ENCODE data around the gene FAM32A. TPM values are rescaled to one million over a fixed set of nuclear protein-coding genes. Genes with fewer than 3 reads are reported as not detected.

Gene FAM32A
- total and polyA plus RNA-seq, 2 of the 8 experiments (the other 6 are each of a cell fraction or from before 2014, with no cell fraction given) = 75.6 to 105 TPM

DNA sequence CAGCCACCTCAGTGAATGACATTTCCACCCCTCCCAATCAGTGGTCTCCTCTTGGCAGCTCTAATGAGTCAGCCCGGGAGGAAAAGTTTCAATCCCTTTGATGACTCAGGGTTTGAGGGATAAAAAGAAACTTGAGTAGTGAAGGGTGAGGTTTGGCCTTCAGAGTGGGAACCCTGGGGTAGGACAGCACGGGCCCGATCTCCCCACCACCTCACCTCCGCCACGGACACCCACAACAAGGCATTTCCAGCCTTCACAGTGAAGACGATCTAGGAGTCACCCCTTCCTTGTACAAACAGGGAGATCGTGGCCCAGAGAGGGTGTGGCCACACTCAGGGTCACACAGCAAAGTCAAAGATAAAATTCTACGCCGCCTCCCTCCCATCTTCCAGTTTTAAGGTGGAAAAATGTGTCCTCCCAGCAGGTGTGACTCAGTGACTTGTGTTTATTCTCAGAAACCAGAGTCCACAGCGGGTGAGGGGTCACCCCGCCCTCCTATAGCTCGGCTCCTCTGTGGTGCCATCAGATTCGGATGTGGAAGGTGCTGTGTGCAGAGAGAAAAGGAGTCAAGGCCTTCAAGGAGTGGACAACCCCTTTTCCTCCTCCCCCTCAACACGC, 24.2 kb upstream of the FAM32A start:
- Histone ChIP-seq H2BK15ac (ENCODE audit: low read length) (no peak overlapping the region), H3K4me3 (ENCODE audit: extremely low read depth in 1 of 4, insufficient read depth in 2 of 4, low read depth in 3 of 4, low read length in 4 of 4) (no peak overlapping the region), H3K27me3 (replicated peaks in 1 of 4; ENCODE audit: control insufficient read depth in 3 of 4, extremely low read depth in 1 of 4, insufficient read depth in 3 of 4, low read length in 3 of 4) (no peaks in the 10 kb centered on the region)

More for the DNA sequence above, 24.2 kb upstream of the FAM32A start:
- Histone ChIP-seq H4K20me1 (replicated peaks in 1 of 2; ENCODE audit: control insufficient read depth in 1 of 2, insufficient read depth in 2 of 2, low read length in 2 of 2) (no peaks in the 10 kb centered on the region), H4K91ac (replicated peaks; ENCODE audit: insufficient read length, low read length) (no peak overlapping the region), H3K18ac (ENCODE audit: extremely low read depth, low read length) (no peak overlapping the region), H3K4me2 (ENCODE audit: insufficient read depth in 1 of 2, low read depth in 2 of 2, low read length in 2 of 2) (no peak overlapping the region), H2BK12ac (ENCODE audit: low read depth, low read length) (no peak overlapping the region), H2BK5ac (ENCODE audit: low read depth, low read length) (no peak overlapping the region), H2BK20ac (ENCODE audit: low read length) (no peak overlapping the region), H4K8ac (ENCODE audit: extremely low read depth, insufficient read depth, low read length) (peak overlapping the region; percentile 8; the same call in 1 of the 2 replicates), H4K5ac (ENCODE audit: insufficient read length, low read depth, low read length) (no peak overlapping the region), H3K9me3 (ENCODE audit: insufficient read depth in 2 of 2, low read depth in 1 of 2, low read length in 1 of 2) (no peaks in the 10 kb centered on the region), H3K4me1 (replicated peaks in 1 of 4; ENCODE audit: control insufficient read depth in 3 of 4, insufficient read depth in 4 of 4, low read length in 3 of 4) (no peaks in the 10 kb centered on the region), H3K23me2 (ENCODE audit: low read depth, low read length) (no peaks in the 10 kb centered on the region), H3K79me2 (ENCODE audit: control insufficient read depth in 1 of 2, insufficient read depth in 2 of 2, low read length in 2 of 2) (no peaks in the 10 kb centered on the region), H3K4ac (replicated peaks; ENCODE audit: insufficient read length, low read depth, low read length) (no peak overlapping the region), H2BK120ac (replicated peaks; ENCODE audit: low read depth, low read length) (no peak overlapping the region), H3K79me1 (ENCODE audit: low read depth, low read length) (no peaks in the 10 kb centered on the region), H3K23ac (ENCODE audit: insufficient read length) (no peak overlapping the region), H3K14ac (ENCODE audit: insufficient read length) (no peak overlapping the region), H2AFZ (ENCODE audit: low read length) (no peak overlapping the region), H3K56ac (replicated peaks; ENCODE audit: insufficient read length, low read depth, low read length) (no peak overlapping the region), H2AK5ac (ENCODE audit: low read depth, low read length) (no peak overlapping the region), H3K27ac (ENCODE audit: low read depth, low read length) (no peak overlapping the region), H3K9ac (replicated peaks in 1 of 4; ENCODE audit: extremely low read depth in 1 of 4, low read depth in 3 of 4, low read length in 3 of 4) (no peak overlapping the region), H3K36me3 (ENCODE audit: control insufficient read depth in 2 of 4, insufficient read depth in 4 of 4, low read length in 3 of 4) (no peaks in the 10 kb centered on the region)
- TF ChIP-seq CEBPB (IDR thresholded peaks at IDR 0.05; ENCODE audit: low read depth, low read length) = no peak
- TF ChIP-seq KDM1A (IDR thresholded peaks at IDR 0.05; ENCODE audit: borderline replicate concordance, low read length) = peak; percentile 14; the same call in 1 of the 2 replicates
- no peak for TF ChIP-seq EP300 (IDR thresholded peaks at IDR 0.05; ENCODE audit: borderline replicate concordance in 1 of 2, low read depth in 2 of 2, low read length in 2 of 2)
- no peak for TF ChIP-seq FOSL1 (IDR thresholded peaks at IDR 0.05; ENCODE audit: insufficient read depth, low read depth, low read length)
- no peak for FAIRE-seq
- CTCF ChIA-PET (ENCODE audit: partially characterized antibody) = interaction anchor here (1.7 kb wide), 1 partner anchor 120 kb away, joined by 7 read pairs; no protein-coding TSS in a partner anchor
- no peak for DNase-seq (ENCODE audit: low read depth in 1 of 2, low spot score in 2 of 2)
- POLR2A ChIA-PET (ENCODE audit: partially characterized antibody) = interaction anchor here (1.2 to 1.4 kb wide), 2 partner anchors 16 to 25 kb away, joined by 3 to 5 read pairs; no protein-coding TSS in a partner anchor
- WGBS, 2 experiments (ENCODE audit: extremely low coverage in 1 of 2, insufficient coverage in 1 of 2, insufficient read length in 1 of 2, insufficient replicate concordance in 2 of 2, low coverage in 1 of 2, low lambda C conversion rate in 2 of 2, missing lambda C conversion rate in 1 of 2) = 79% methylated on average over 14 of the region's 14 CpGs; no CpG with 5 or more reads in 1 of the 2 experiments

Measured in H1 (cell line).